HEK293 (cell line): ENCODE measurements around the gene DNAJC4.

ENCODE experiments used
- CTCF ChIA-PET: fragments of 350-600 bp; formaldehyde crosslinking; extraction: SDS; loops from one replicate; lab custom pipeline; 2021; ENCODE audit warnings: antibody characterized with exemption; lab: Yijun Ruan, JAX
- POLR2A ChIA-PET: fragments of 300-600 bp; formaldehyde crosslinking; extraction: SDS; loops from one replicate; lab custom pipeline; 2020; ENCODE audit warnings: antibody characterized with exemption, inconsistent platforms; lab: Yijun Ruan, JAX
- H3K27ac ChIP-seq: fragments of 200-500 bp; sonication (Bioruptor generic); 2 replicates; pipeline ENCODE4 v1.5.1; 2014; ENCODE audit warnings: low read depth, low read length, control low read depth, inconsistent platforms; ENCODE audit errors: extremely low read depth
- H3K36me3 ChIP-seq, 2 experiments: fragments of 200-500 bp in 1 of 2; sonication (Bioruptor generic) in 1 of 2; 1 replicate in 1 of 2; 2 replicates in 1 of 2; pipeline ENCODE4 v1.5.1; 2014 to 2017; ENCODE audit warnings: inconsistent platforms in 2 of 2, low read length in 2 of 2; ENCODE audit not compliant: control insufficient read depth in 2 of 2, insufficient read depth in 1 of 2
- H3K4me1 ChIP-seq: fragments of 200-500 bp; sonication (Bioruptor generic); 2 replicates; pipeline ENCODE4 v1.5.1; 2014; ENCODE audit warnings: mild to moderate bottlenecking, low read length, inconsistent platforms; ENCODE audit not compliant: control insufficient read depth, insufficient read depth
- H3K4me3 ChIP-seq: 2 replicates; pipeline ENCODE4 v1.5.1; 2011; ENCODE audit warnings: low read depth, mild to moderate bottlenecking, control low read depth, low read length, moderate library complexity
- H3K9me3 ChIP-seq: fragments of 200-500 bp; sonication (Bioruptor generic); 2 replicates; pipeline ENCODE4 v1.5.1; 2014; ENCODE audit warnings: low read depth, low read length, inconsistent platforms; ENCODE audit not compliant: control insufficient read depth, insufficient read depth
- FEZF1 ChIP-seq: fragments of 450-650 bp; formaldehyde crosslinking; IDR thresholded peaks from 2 replicates; pipeline ENCODE4 v1.5.1; 2016; ENCODE audit warnings: missing biosample characterization, missing genetic modification characterization
- GLIS2 ChIP-seq: fragments of 450-650 bp; formaldehyde crosslinking; IDR thresholded peaks from 2 replicates; pipeline ENCODE4 v1.5.1; 2016; ENCODE audit warnings: missing biosample characterization, missing genetic modification characterization
- PATZ1 ChIP-seq: fragments of 450-650 bp; formaldehyde crosslinking; IDR thresholded peaks from 2 replicates; pipeline ENCODE4 v1.5.1; 2016; ENCODE audit warnings: missing biosample characterization, missing genetic modification characterization
- PBX3 ChIP-seq: sonication (generic); formaldehyde crosslinking; IDR thresholded peaks from 2 replicates; pipeline ENCODE4 v1.8.1; 2022; ENCODE audit warnings: mild to moderate bottlenecking, moderate library complexity, missing genetic modification reagents
- SALL2 ChIP-seq: fragments of 450-650 bp; formaldehyde crosslinking; IDR thresholded peaks from 2 replicates; pipeline ENCODE4 v1.5.0; 2017; ENCODE audit warnings: missing biosample characterization, mild to moderate bottlenecking, missing genetic modification characterization, borderline replicate concordance
- ZBTB11 ChIP-seq: fragments of 450-650 bp; formaldehyde crosslinking; conservative IDR thresholded peaks from 2 replicates; pipeline ENCODE4 v1.5.1; 2016; ENCODE audit warnings: low read depth, missing biosample characterization, missing genetic modification characterization
- ZBTB48 ChIP-seq: fragments of 450-650 bp; formaldehyde crosslinking; IDR thresholded peaks from 2 replicates; pipeline ENCODE4 v1.5.1; 2016; ENCODE audit warnings: missing biosample characterization, missing genetic modification characterization
- ZNF121 ChIP-seq: fragments of 450-650 bp; formaldehyde crosslinking; IDR thresholded peaks from 2 replicates; pipeline ENCODE4 v1.5.1; 2016; ENCODE audit warnings: missing biosample characterization, missing genetic modification characterization
- ZNF132 ChIP-seq: fragments of 450-650 bp; formaldehyde crosslinking; IDR thresholded peaks from 2 replicates; pipeline ENCODE4 v1.5.1; 2017; ENCODE audit warnings: missing biosample characterization, missing genetic modification characterization, borderline replicate concordance
- ZNF202 ChIP-seq: fragments of 450-650 bp; formaldehyde crosslinking; IDR thresholded peaks from 2 replicates; pipeline ENCODE4 v1.5.1; 2016; ENCODE audit warnings: missing biosample characterization, missing genetic modification characterization, borderline replicate concordance
- ZNF324 ChIP-seq: fragments of 450-650 bp; formaldehyde crosslinking; IDR thresholded peaks from 2 replicates; pipeline ENCODE4 v1.5.1; 2016; ENCODE audit warnings: missing biosample characterization, missing genetic modification characterization
- ZNF48 ChIP-seq: fragments of 450-650 bp; formaldehyde crosslinking; IDR thresholded peaks from 2 replicates; pipeline ENCODE4 v1.5.1; 2016; ENCODE audit warnings: missing biosample characterization, missing genetic modification characterization
- ZNF510 ChIP-seq: fragments of 450-650 bp; formaldehyde crosslinking; IDR thresholded peaks from 2 replicates; pipeline ENCODE4 v1.5.1; 2018; ENCODE audit warnings: mild to moderate bottlenecking, missing genetic modification characterization, missing biosample characterization; ENCODE audit not compliant: insufficient replicate concordance
- ZNF585B ChIP-seq: fragments of 450-650 bp; formaldehyde crosslinking; IDR thresholded peaks from 2 replicates; pipeline ENCODE4 v1.5.1; 2016; ENCODE audit warnings: missing biosample characterization, missing genetic modification characterization
- ZNF623 ChIP-seq: fragments of 450-650 bp; formaldehyde crosslinking; IDR thresholded peaks from 2 replicates; pipeline ENCODE4 v1.5.1; 2016; ENCODE audit warnings: missing biosample characterization, missing genetic modification characterization
- ZNF677 ChIP-seq: fragments of 450-650 bp; IDR thresholded peaks from 2 replicates; pipeline ENCODE4 v1.5.0; 2018; ENCODE audit warnings: missing biosample characterization, mild to moderate bottlenecking, missing genetic modification characterization, moderate library complexity
- ZNF791 ChIP-seq: fragments of 450-650 bp; formaldehyde crosslinking; IDR thresholded peaks from 2 replicates; pipeline ENCODE4 v1.5.1; 2016; ENCODE audit warnings: missing biosample characterization, missing genetic modification characterization
- ZSCAN16 ChIP-seq: fragments of 450-650 bp; formaldehyde crosslinking; IDR thresholded peaks from 2 replicates; pipeline ENCODE4 v1.5.1; 2016; ENCODE audit warnings: missing biosample characterization, missing genetic modification characterization
- TF ChIP-seq, protein P1 (sequence below): fragments of 450-650 bp; formaldehyde crosslinking; IDR thresholded peaks from 2 replicates; pipeline ENCODE4 v1.5.1; 2016; ENCODE audit warnings: missing biosample characterization, missing genetic modification characterization

Gene DNAJC4

DNA sequence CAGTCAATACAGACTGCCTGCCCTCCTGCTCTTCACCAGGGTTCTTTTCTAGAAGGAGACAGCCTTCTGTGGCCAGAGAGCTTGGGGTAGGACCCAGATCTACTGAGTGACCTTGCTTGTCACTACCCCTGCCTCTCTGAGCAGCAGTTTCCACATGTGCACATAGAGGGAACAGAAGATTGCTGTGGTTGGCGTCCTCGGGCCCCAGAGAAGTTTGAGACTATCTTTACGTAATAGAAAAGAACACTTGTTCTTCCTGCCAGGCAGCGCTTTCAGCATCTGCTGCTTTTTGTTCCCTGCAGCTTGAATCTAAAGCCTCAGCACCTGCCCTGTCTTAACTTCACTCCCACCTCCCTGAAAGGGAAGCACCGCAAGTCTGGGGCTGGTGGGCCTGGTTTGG, 8.7 kb downstream of the DNAJC4 start:
- TF ChIP-seq ZNF132 (tag by site-specific recombination) (no peak), ZSCAN16 (no peak), ZNF324 (no peak), ZBTB48 (no peak), SALL2 (tag by site-specific recombination) (no peak), ZNF202 (tag by site-specific recombination) (no peak), PATZ1 (tag by site-specific recombination) (no peak), ZNF121 (no peak), ZNF510 (tag by site-specific recombination) (no peak), ZNF677 (tag by site-specific recombination) (no peak), FEZF1 (tag by site-specific recombination) (no peak), ZNF585B (tag by site-specific recombination) (no peak), ZNF623 (tag by site-specific recombination) (no peak), ZNF48 (tag by site-specific recombination) (no peak), PBX3 (CRISPR knock-in tag) (no peak), ZBTB11 (no peak), GLIS2 (no peak), ZNF791 (tag by site-specific recombination) (no peak)
- TF ChIP-seq, protein P1, sequence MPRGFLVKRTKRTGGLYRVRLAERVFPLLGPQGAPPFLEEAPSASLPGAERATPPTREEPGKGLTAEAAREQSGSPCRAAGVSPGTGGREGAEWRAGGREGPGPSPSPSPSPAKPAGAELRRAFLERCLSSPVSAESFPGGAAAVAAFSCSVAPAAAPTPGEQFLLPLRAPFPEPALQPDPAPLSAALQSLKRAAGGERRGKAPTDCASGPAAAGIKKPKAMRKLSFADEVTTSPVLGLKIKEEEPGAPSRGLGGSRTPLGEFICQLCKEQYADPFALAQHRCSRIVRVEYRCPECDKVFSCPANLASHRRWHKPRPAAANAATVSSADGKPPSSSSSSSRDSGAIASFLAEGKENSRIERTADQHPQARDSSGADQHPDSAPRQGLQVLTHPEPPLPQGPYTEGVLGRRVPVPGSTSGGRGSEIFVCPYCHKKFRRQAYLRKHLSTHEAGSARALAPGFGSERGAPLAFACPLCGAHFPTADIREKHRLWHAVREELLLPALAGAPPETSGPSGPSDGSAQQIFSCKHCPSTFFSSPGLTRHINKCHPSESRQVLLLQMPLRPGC (tag by site-specific recombination): no peak
- H3K4me1 ChIP-seq: no peaks in the 10 kb centered on the region
- ChIA-PET POLR2A (interaction anchor here (0.8 to 3.9 kb wide), 2 partner anchors 13 kb away, joined by 12 to 14 read pairs; partner anchors contain the start of genes NUDT22 and TRPT1), CTCF (interaction anchor here (0.7 kb wide), 1 partner anchor 31 kb away, joined by 3 read pairs; no protein-coding TSS in a partner anchor)
- peaks cover 0 to 42% of the 10 kb centered on the region in 2 experiments; a peak in 1 of 3 replicates for H3K36me3 ChIP-seq
- H3K4me3 ChIP-seq: no peak overlapping the region
- no peaks in the 10 kb centered on the region for H3K9me3 ChIP-seq
- H3K27ac ChIP-seq: no peak overlapping the region
